Type B pancreatic cell (in vitro differentiated cells): ENCODE measurements around the gene TBX15. TPM values are rescaled to one million over a fixed set of nuclear protein-coding genes. Genes with fewer than 3 reads are reported as not detected.

ENCODE experiments used
- DNase-seq: peaks from one replicate; pipeline ENCODE4 v3.0.0; 2021; ENCODE audit warnings: mixed read lengths; ENCODE audit not compliant: unreplicated experiment; ENCODE audit errors: extremely low spot score
- H3K27ac Mint-ChIP-seq: 2 replicates; pipeline ENCODE4 v1.8.0; 2021; ENCODE audit warnings: mild to moderate bottlenecking, mixed read lengths
- H3K27me3 Mint-ChIP-seq: 2 replicates; pipeline ENCODE4 v1.8.0; 2021; ENCODE audit warnings: mixed read lengths
- H3K36me3 Mint-ChIP-seq: 2 replicates; pipeline ENCODE4 v1.8.0; 2021; ENCODE audit warnings: mixed read lengths
- H3K4me1 Mint-ChIP-seq: one replicate; pipeline ENCODE4 v1.8.0; 2021; ENCODE audit warnings: mixed read lengths; ENCODE audit not compliant: unreplicated experiment
- H3K4me3 Mint-ChIP-seq: 2 replicates; pipeline ENCODE4 v1.8.0; 2021; ENCODE audit warnings: mild to moderate bottlenecking, mixed read lengths
- H3K9me3 Mint-ChIP-seq: 2 replicates; pipeline ENCODE4 v1.8.0; 2021; ENCODE audit warnings: mixed read lengths
- CTCF ChIP-seq: fragments of 200-600 bp; sonication (generic); conservative IDR thresholded peaks from 2 replicates; pipeline ENCODE4 v1.5.0; 2021; ENCODE audit warnings: antibody characterized with exemption, mild to moderate bottlenecking
- total RNA-seq: library from RNA; stranded (reverse); gene quantifications from 2 replicates; pipeline ENCODE4 v1.2.1, GENCODE V29; 2021; ENCODE audit warnings: low replicate concordance

TBX15 gene
- total RNA-seq, 1 donor from 2014 or later, result 8.5 TPM

GRCh38 chr1:118989878-118990378 is 1.8 kb upstream of the TBX15 start:
- Mint-ChIP-seq H3K27ac (no peak overlapping the region), H3K36me3 (peaks cover 3% of the 10 kb centered on the region), H3K27me3 (peaks cover 97% of the 10 kb centered on the region), H3K4me1 (peaks cover 29% of the 10 kb centered on the region), H3K9me3 (peaks cover 5% of the 10 kb centered on the region), H3K4me3 (peak overlapping the region; percentile 85)
- no peak for TF ChIP-seq CTCF
- DNase-seq, result no peak

- peaks cover 97% of the 10 kb centered on the region for H3K27me3 Mint-ChIP-seq
These were observed 1.1 kb upstream of the TBX15 start for GRCh38 chr1:118989006-118989815.

GRCh38 chr1:118987468-118988185 is 516 bp downstream of the TBX15 start:
- DNase-seq, result no peak
- H3K27ac Mint-ChIP-seq, result peak overlapping the region; percentile 1
- H3K27me3 Mint-ChIP-seq, result peaks cover 100% of the 10 kb centered on the region
- peaks cover 8% of the 10 kb centered on the region for H3K36me3 Mint-ChIP-seq
- no peaks in the 10 kb centered on the region for H3K9me3 Mint-ChIP-seq
- H3K4me3 Mint-ChIP-seq, result peak overlapping the region; percentile 85
- TF ChIP-seq CTCF, result no peak
- peaks cover 28% of the 10 kb centered on the region for H3K4me1 Mint-ChIP-seq

More at GRCh38 chr1:118989006-118989815, 1.1 kb upstream of the TBX15 start:
- Mint-ChIP-seq H3K9me3 (peaks cover 5% of the 10 kb centered on the region), H3K4me1 (peaks cover 34% of the 10 kb centered on the region), H3K27ac (peak overlapping the region; percentile 63), H3K4me3 (peak overlapping the region; percentile 85), H3K36me3 (peaks cover 3% of the 10 kb centered on the region)
- no peak for DNase-seq
- no peak for TF ChIP-seq CTCF

- no peak for DNase-seq
- no peak for TF ChIP-seq CTCF
- peaks cover 9% of the 10 kb centered on the region for H3K36me3 Mint-ChIP-seq
- peaks cover 100% of the 10 kb centered on the region for H3K27me3 Mint-ChIP-seq
- peaks cover 24% of the 10 kb centered on the region for H3K4me1 Mint-ChIP-seq
- H3K27ac Mint-ChIP-seq, result peak overlapping the region; percentile 1
- H3K4me3 Mint-ChIP-seq, result peak overlapping the region; percentile 85
- H3K9me3 Mint-ChIP-seq, result no peaks in the 10 kb centered on the region
These were observed 1.3 kb downstream of the TBX15 start for GRCh38 chr1:118986555-118987467.
